ENCODE results near the gene CDYL. TPM values are rescaled to one million over a fixed set of nuclear protein-coding genes. Genes with fewer than 3 reads are reported as not detected.

Gene CDYL, protein sequence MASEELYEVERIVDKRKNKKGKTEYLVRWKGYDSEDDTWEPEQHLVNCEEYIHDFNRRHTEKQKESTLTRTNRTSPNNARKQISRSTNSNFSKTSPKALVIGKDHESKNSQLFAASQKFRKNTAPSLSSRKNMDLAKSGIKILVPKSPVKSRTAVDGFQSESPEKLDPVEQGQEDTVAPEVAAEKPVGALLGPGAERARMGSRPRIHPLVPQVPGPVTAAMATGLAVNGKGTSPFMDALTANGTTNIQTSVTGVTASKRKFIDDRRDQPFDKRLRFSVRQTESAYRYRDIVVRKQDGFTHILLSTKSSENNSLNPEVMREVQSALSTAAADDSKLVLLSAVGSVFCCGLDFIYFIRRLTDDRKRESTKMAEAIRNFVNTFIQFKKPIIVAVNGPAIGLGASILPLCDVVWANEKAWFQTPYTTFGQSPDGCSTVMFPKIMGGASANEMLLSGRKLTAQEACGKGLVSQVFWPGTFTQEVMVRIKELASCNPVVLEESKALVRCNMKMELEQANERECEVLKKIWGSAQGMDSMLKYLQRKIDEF
- 31.9 to 38.2 TPM (median 33.3 TPM) in 5 replicates for total RNA-seq (2022; extraction: Qiagen RNA extraction; ENCODE audit: low read depth)

DNA sequence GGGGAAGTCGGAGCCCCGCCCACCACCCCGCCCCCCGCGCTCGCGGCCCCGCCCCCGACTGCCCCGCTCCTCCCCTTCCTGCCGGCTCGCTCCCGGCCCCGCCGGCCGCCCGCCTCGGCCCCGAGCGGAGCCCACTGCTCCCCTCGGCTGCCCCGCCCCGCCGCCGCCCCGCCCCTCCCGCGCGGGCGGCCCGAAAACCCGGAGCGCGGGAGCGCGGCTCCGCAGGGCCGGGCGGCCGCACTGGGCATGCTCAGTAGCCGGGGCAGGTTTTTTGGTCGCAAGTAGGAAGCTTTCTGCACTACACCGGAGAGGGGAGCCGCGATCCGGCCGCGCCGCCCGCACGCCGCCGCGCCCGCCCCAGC, at the start of gene CDYL:
Gene CDYL, plus strand, starts transcription at position 274 of the 362 bp plus-strand sequence. CDS start 380 bp downstream, outside the sequence.

DNA sequence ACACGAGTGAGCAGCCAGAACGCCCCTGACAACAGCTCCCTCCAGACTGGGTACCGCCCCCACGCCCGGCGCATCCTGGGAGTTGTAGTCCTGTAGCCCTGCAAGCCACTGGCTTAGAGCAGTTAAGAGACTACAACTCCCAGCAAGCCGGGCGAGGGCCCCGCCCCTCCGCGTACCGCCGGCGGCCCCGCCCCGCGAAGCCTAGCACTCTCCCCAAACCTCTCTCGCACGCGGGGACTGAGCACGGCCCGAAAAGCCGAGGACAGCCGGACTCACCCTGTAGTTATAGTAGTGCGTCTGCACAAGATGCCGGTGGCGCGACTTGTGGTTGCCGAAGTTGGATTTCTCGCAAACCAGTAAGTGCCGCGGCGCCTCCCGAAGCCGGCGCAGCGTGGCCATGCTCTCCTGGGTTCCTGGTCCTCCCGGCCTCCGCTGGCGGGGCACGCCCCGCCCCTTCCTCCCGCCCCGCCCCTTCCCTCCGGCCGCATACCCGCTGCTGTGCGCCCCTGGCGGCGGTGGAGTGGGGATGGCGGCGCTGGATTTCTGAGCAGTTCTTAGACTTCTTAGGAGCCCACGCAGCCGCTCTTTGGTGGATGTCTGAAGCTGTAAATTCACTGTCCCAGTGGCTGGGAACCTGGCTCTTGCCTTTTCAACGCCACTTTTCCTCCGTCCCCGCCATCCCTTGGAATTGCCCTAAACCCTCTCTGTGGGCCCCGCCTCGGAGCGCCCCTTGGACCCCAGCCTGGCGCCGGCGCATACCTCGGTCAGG, 227.6 kb downstream of the CDYL start, which contains the start of gene RPP40:
Gene RPP40, minus strand, starts transcription at position 434 of the 769 bp plus-strand sequence. Its CDS starts 35 bp downstream, at position 399.

Other genes with a start within 250 kb of the CDYL start
- gene RPP40, start 227.6 kb downstream of the CDYL start, total RNA-seq (2022; extraction: Qiagen RNA extraction; ENCODE audit: low read depth) = 25.8 to 28.4 TPM (median 27.5 TPM) in 5 replicates